ENCODE data around the gene ZNF438. TPM values are rescaled to one million over a fixed set of nuclear protein-coding genes. Genes with fewer than 3 reads are reported as not detected.
"Not testable (repeated sequence)": the region's sequence is repeated elsewhere in the genome, so short reads cannot be mapped to it uniquely, and the experiment has no call there.

Gene ZNF438, protein sequence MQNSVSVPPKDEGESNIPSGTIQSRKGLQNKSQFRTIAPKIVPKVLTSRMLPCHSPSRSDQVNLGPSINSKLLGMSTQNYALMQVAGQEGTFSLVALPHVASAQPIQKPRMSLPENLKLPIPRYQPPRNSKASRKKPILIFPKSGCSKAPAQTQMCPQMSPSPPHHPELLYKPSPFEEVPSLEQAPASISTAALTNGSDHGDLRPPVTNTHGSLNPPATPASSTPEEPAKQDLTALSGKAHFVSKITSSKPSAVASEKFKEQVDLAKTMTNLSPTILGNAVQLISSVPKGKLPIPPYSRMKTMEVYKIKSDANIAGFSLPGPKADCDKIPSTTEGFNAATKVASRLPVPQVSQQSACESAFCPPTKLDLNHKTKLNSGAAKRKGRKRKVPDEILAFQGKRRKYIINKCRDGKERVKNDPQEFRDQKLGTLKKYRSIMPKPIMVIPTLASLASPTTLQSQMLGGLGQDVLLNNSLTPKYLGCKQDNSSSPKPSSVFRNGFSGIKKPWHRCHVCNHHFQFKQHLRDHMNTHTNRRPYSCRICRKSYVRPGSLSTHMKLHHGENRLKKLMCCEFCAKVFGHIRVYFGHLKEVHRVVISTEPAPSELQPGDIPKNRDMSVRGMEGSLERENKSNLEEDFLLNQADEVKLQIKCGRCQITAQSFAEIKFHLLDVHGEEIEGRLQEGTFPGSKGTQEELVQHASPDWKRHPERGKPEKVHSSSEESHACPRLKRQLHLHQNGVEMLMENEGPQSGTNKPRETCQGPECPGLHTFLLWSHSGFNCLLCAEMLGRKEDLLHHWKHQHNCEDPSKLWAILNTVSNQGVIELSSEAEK
- 11.3 and 15.0 TPM in 2 replicates for total RNA-seq
- 5.0 TPM for polyA plus RNA-seq (2012)

DNA sequence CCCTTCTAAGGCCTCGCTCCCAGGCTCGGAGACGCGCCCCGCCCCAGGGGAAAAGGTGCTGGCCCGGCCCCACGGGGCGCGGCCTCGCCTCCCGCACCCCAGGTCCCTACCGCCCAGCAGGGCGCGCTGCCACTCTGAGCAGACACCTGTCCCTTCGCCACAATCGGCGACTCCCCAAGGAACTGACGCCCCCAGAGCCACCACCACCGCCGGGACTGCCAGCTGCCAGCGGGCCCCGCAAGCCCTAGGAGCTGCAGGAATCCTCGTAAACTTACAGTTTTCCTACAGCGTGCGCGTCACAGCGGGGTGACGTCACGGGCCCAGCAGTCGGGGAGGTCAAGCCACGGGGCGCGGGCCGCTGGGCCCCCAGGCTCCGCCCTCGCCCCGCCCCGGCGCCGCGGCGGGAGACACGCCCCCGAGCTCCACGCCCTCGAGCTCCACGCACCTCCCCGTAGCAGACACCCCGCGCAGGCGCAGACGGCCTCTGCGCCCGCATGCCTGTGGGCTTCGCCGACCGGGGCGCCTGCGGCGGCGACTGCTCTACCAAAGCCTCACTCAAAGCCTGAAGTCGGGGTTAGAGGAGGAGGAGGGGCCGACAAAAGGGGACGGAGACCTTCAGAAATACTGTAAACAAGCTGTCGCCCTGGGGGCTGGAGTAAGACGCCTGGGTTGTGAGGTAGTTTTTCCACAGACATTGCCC is at the start of gene ZNF438:
ZNF438 (minus strand) TSS at position 308 of the 700 bp plus-strand sequence. CDS start 154,831 bp downstream, outside the sequence.
- peak; percentile 96 for DNase-seq (ENCODE audit: low read depth)

DNA sequence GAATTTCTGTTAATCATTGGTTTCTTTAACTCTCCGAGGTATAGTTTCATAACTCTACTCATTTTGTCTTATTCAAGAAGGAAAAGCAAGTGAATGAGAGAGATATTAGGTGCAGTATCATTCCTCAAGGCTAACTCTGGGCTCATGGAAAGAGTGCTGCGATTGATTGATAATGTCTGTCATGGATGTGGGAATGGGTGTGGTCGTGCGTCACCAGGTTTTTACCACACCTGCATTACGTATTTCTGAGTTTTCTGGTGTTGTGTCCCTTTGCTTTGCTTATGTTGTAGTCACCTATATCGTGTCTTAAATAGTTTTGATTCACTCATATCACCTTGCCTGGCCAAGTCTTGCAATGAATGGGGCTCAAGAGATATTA is 44.9 kb upstream of the ZNF438 start:
- DNase-seq (ENCODE audit: low read depth), result no peak

DNA sequence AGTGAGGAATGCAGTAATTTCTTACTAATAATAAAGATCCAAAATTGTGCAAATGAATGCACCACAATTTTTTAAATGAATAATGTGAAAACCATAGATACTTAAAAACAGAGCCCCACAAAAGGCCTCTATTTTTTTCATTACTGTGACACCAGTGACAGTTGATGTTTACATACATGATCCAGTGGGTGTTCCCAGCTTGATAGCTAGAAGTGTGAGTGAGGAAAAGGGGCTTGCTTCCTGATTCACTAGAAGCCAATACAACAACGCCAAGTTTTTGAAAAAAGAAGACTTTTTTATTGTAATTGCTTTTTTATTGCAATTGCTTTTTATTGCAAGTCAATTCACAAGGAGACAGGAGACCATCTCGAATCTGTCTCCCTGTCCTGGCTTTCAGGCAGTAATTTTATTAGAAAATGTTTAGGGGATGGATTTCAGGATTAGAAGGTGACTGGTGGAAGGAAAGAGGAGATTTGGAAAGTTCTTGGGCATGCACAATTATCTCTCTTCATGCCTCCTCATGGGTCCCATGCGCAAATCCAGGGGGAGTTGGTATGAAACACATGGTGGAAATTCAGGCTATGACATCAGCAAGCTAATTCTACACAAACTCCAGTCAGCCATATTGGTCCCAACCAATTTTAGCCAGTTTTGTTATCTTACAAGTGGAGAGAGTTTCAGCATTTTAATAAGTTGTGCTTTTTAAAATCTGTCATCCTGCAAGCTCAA is 44.4 kb upstream of the ZNF438 start:
- DNase-seq (ENCODE audit: low read depth), result no peak

DNA sequence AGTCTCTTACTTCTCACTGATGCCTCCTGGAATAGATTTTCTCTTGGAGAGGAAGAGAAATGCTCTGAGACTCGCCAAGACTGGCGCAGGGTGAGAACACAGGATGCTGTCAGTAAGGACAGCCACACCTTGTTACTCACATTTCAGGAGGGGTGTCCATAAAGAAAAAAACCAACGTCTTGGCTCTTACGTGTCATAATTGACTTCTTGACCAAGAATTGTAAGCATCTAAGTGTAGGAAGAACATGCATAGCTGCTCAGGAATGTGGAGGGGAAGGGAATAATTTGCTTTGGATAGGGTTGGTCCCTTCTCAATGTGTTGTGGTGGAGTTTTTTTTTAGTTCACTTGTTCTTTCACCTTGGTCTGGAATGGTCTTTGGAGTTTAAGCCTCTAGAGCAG is 43.8 kb upstream of the ZNF438 start:
- peak; percentile 81 for DNase-seq (ENCODE audit: low read depth)

DNA sequence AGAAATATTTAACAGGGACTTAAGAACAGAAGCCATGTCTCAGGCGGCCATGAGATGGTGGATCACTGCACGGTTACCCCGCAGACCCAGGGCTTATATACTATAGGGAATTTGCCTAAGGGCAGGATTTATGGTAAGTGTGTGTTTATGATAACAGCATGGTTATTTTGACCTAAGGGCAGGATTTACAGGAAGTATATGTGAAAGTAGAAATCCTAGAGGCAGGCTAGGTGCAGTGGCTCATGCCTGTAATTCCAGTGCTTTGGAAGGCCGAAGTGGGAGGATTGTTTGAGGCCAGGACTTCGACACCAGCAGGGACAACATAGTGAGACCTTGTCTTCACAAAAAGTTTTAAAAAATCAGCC is 43.0 kb upstream of the ZNF438 start:
- no peak for DNase-seq (ENCODE audit: low read depth)

DNA sequence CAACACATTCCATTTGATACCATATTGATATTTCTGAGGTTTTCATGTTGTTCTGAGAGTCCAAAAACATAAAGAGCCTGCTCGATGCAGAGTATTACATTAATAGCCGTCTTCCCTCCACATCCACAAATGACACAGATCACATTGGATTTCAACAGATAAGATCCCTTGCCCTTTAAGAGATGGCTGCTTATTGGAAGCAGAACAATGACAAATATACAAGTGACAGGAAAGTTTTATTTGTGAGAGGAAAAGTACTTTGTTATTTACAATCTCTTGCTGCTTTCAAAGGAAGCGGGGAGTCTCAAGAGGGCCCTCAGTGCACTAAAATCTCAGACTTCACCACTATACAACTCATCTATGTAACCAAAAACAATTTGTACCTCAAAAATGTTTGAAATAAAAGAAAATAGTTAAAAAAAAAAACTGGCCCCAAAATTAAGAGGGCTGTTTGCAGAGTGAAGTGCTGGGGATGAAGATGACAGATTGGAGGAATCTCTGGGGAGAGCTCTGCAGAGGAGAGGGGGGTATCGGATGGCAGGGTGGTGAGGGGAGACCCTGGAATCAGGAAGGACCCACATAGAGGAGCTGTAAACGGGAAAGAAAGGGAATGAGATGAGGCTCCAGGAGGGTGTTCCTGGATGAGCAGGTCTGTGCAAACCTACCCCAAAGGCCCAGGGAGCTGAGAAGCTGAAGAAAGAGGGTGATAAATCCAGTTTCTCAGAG is 42.5 kb upstream of the ZNF438 start:
- no peak for DNase-seq (ENCODE audit: low read depth)

DNA sequence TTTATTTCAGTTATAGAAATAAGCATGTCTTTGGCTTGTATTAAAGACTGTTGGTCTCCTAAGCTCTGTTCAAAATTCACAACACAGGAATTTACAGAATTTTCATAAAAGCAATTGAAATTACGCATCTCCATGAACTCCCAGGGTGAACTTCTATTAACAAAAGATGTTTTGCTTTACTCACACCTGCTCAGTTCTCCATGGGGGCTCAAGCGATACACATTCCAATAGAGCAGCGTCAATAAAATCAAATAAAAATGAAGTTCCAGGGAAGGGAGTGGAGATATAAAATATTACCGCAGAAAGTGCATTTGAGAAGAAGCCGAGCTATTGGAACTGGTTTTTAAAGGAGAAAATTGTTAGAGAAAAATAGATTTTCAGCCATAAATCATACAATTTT is 41.5 kb upstream of the ZNF438 start:
- DNase-seq (ENCODE audit: low read depth), result no peak

DNA sequence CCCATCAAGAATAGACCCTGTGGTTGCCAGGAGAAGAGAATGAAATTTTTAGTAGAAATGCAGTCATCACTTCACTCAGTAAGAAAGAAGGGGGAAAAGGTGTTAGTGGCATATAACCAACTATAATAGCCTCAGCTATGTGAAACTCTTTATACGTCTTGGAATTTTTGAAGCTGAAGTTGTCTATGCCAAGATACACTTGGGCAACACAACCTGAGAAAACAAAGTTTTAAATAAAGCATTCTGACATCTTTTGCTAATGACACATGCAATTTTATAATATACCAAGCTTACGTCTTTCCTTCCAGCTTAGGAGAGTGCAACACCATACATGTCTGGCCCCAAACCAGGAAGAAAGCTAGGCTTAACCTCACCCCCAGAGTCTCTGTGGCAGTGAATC is 40.8 kb upstream of the ZNF438 start:
- no peak for DNase-seq (ENCODE audit: low read depth)

DNA sequence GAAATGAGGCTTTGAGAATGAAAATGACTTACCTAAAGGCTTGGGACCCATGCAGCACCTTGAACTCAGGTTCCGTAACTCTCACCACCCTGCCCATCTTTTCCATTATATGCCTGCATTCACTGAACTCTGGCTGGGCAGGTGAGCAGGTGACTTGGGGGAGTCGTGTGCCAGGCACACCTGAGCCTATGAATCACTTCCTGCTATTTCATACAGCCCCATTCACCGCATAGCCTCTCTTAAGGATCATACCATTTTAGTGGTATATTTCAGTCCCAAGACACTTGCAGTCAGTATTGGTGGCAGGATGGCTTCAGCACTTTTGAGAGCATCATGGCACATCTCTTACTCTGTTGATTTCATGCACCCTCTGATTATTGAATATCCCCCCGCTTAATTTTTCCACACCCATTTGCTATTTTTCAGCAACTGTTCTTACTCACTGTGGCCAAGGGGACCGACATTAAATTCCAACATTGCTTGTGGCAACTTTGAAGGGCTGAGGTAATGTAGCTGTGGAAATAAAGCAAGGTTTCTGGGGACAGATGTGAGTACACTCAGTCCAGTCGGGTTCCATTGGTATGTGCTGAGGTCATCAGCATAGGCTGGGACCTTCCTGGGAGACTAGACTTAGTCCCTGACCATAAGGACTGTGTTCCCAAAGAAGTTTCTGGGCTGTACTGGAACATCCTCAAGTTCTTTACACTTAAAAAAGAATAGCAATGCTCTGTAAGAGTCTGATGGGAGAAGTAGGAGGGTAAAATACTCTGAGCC is 39.8 kb upstream of the ZNF438 start:
- peak; percentile 92 for DNase-seq (ENCODE audit: low read depth)

DNA sequence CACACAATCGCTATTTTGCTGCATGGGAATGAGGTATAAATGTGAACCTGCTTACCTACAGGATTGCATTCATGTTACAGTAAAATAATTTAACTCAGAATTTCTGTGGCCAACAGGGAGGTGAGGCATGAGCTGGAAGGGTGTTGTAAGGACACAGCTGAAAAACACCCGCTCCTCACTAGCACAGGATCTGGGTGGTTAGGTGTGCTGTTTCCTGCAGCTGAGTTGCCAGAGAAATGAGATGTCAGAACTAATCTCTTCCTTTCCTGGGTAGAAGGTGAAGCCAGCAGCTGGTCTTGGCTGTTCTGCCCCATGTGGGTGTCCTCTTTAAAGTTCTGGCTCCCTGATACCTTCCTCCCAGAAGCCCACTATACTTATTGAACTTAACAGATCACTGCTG is 39.0 kb upstream of the ZNF438 start:
- DNase-seq (ENCODE audit: low read depth), result no peak

DNA sequence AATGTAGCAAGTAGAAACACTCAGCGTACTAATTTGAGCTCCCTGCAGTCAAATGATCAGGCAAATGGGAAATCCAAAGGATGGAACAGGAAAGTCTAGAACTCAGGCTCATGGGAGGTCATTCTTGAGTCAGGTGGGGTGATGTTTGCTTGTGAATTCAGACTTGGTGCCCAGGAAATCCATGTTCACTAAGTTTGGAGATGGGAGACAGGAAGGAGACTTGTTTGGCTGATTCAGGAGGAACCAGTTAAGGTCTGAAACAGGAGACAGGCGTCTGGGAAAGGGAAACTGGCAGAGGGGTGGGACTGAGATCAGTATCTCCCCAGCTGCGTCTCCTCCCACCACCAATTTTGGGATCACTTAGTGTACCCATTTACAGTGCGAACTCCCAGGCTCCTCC is 38.4 kb upstream of the ZNF438 start:
- peak; percentile 43 for DNase-seq (ENCODE audit: low read depth)

DNA sequence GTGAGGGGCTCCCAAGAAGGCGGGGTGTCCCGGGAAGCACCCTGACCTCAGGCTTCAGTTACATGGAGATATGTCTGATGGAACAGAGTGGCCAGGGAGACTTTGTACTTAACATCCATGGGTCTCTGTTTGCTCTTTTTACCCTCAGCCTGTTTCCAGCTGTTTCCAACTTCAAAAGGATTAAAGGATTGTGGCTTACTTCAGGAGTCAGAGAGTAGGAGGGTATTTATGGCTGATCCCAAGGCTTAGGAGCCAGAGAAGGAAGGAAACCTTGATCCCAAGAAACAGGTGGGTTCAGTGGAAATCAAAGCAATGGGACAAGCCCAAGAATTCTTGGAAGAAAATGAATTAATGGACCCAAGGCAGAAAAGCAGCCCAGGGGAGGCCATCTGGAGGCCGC is 37.7 kb upstream of the ZNF438 start:
- peak; percentile 75 for DNase-seq (ENCODE audit: low read depth)

DNA sequence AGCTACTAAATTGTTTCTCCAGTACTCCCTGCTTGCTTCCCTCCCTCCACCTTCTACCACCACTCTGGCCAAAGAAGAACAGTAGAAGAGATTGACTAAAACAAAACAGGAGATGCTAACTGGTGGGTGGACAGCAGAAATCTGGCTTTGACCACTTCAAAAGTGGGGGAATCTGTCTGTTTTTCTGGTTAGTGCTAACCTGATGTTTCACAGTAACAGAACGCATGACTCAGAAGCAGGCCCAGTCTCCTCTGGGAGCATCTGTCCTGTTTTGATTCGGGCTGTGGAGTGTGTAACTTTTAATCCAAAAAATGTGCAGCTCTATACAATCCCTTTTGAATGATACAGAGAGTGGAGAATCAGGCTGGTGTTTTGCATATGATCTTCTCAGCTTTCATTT is 32.7 kb upstream of the ZNF438 start:
- DNase-seq (ENCODE audit: low read depth), result peak; percentile 55

DNA sequence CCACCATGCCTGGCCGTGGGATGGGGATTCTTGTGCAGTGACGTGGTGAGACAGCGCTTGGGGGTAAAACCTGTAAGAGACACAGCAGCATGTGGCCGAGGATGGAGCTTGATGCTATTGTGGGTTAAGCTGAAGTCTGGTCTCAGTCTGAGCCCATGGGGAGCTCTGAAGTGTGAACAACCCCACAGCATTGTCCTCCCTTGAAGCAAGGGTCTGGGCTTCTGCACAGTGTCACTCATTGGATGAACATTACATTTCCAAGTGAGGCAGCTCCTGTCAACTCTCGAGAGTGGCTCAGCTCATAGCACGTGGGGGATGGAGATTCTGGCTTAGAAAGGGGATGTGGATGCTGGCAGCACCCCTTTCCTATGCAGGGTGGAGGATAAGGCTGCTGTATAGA is 32.2 kb upstream of the ZNF438 start:
- no peak for DNase-seq (ENCODE audit: low read depth)

DNA sequence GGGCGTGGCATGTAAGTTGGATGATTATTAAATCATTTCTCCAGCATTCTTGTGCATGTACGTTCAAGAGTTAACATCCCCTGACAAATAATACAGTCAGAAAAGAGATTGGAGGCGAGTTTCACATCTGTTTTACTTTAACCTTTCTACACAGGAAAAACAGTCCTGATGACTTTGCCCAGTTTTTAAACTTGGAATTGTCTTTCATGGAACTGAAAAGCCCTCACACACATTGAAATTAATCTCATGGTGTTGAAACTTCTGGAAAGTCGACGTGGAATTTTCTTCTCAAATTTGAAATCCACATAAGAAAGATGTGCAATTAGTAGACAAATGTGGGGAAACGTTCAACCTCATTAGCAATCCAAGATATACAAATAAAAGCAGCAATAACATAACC is 31.2 kb upstream of the ZNF438 start:
- no peak for DNase-seq (ENCODE audit: low read depth)

DNA sequence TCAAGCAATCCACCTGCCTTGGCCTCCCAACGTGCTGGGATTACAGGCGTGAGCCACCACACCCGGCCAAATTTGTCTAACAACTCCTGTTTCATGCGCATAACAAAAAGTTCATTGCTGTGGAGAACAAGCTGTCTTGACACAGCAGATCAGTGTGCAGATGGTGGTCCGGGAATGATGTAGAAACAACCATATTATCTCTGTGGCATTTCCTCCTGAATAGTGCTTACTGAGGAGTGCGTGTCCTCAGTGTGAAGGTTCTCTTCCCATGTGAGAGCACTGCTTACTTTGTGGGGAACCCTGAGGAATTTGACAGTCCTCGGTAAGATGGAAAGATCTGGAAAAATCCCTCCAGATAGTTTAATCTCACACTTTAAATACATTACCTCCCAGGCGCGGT is 30.3 kb upstream of the ZNF438 start:
- no peak for DNase-seq (ENCODE audit: low read depth)

DNA sequence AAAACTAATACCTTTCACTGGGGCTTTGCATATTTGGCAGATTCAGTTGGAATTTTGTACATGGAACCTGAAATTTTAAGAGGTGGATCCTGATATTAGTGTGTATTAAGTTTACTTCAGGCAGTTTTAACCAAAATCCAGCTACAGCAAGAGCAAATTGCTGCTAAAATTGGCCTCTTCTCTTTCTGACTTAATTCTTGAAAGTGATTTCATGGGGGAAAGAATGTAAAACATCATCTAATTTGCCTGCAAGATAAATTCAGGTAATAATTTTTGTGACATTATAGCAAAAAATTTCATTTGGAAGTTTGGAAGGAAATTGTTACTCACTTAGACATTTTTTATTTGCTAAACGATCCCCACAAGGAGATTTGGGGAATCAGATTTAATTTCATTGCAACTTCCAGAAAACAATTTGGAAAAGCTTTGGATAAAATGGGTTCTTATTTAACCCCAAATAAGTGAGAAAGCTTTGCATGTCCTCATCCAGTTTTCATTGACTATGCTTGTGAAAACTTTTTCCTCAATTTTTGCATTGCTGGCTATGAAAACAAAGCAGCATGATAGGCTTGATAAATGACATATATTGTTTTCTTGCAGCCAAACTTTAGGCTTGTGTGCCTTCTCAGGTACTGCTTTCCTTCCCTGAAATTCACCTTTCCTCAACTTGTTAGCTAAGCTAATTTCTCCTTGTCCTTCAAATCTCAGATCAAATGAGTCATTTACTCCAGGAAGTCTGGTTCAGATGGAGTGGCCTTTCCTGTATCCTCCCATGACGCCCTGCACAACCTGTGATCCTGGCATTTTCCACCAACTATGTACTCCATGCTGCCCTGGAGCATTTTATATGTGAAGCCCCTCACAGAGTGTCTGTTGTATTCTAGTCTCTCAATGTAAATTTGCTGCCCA is 27.4 kb upstream of the ZNF438 start:
- no peak for DNase-seq (ENCODE audit: low read depth)

DNA sequence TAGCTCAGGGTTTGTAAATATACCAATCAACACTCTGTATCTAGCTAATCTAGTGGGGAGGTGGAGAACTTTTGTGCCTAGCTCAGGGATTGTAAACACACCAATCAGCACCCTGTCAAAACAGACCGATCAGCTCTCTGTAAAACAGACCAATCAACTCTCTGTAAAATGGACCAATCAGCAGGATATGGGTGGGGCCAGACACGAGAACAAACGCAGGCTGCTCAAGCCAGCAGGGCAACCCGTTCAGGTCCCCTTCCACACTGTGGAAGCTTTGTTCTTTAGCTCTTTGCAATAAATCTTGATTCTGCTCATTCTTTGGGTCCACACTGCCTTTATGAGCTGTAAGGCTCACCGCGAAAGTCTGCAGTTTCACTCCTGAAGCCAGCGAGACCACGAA is 25.0 kb upstream of the ZNF438 start:
- not testable (repeated sequence) for DNase-seq (ENCODE audit: low read depth)

Data from myocyte (in vitro differentiated cells).